Activated T-cell treated with anti-CD3 and anti-CD28 coated beads, Interleukin-2, amount 50 U/mL, for 1 hour (primary cell): Measurements from ENCODE around the gene ARID1A.
A peak's percentile ranks its signal among the peaks of the same experiment; 100 is the strongest.

ENCODE experiments used
- DNase-seq: peaks from one replicate; pipeline ENCODE4 v3.0.0-alpha.2; 2020

The ARID1A gene

DNA sequence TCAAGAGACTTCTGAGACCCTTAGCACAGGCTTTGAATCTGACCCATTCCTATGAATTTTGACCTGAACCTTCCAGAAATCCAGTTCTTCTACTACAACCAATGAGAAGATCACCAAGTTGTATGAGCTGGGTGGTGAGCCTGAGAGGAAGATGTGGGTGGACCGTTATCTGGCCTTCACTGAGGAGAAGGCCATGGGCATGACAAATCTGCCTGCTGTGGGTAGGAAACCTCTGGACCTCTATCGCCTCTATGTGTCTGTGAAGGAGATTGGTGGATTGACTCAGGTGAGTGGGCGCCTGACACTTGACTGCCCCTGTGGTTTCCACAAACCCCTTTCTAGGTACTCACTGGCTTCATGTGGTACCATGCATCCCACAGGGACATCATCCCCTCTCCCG, 71.9 kb downstream of the ARID1A start:
- no peak for DNase-seq

GRCh38 chr1:26768755-26769154, 72.9 kb downstream of the ARID1A start:
- no peak for DNase-seq

DNA sequence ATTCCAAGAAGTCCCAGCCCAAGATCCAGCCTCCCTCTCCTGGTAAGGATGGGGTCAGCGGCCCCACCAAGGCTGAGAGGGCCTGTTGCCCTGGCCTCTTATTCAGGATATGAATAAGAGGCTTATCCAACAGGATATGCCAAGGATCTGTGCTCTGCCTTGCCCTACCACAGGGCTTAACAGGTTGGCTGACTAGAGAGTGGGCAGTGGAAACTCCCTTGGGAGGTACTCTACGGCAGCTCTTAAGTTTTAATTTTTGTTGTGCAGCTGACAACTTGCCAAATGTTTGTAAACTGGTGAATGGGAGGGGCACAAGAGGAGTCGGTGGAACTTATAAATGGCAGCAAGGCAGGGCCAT, 75.4 kb downstream of the ARID1A start:
- no peak for DNase-seq

- DNase-seq, result no peak
Measured at GRCh38 chr1:26771643-26772321, 76.0 kb downstream of the ARID1A start.

- no peak for DNase-seq
Measured at GRCh38 chr1:26772687-26773086, 76.9 kb downstream of the ARID1A start.

DNA sequence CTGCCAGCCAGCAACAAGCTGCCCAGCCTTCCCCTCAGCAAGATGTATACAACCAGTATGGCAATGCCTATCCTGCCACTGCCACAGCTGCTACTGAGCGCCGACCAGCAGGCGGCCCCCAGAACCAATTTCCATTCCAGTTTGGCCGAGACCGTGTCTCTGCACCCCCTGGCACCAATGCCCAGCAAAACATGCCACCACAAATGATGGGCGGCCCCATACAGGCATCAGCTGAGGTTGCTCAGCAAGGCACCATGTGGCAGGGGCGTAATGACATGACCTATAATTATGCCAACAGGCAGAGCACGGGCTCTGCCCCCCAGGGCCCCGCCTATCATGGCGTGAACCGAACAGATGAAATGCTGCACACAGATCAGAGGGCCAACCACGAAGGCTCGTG, 78.6 kb downstream of the ARID1A start:
- no peak for DNase-seq

DNA sequence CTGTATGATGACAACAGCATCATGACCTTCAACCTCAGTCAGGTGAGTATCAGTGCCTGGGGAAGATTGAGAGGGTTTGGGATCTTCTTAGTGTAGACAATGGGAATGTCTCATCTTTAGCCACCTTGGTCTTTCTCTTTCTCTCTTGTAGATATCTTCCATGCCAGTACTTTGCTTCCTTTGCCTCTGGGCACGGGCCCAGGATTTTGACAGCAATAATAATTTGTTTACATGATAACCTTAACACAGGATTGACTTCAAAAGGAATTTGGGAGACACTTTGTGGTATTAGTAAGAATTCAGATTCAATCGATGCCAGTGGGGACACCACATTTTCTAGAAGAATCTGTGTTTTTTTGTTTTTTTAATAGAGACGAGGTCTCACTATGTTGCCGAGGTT, 79.9 kb downstream of the ARID1A start:
- DNase-seq, result no peak

GRCh38 chr1:26779098-26779668, 83.4 kb downstream of the ARID1A start:
- DNase-seq, result no peak

DNA sequence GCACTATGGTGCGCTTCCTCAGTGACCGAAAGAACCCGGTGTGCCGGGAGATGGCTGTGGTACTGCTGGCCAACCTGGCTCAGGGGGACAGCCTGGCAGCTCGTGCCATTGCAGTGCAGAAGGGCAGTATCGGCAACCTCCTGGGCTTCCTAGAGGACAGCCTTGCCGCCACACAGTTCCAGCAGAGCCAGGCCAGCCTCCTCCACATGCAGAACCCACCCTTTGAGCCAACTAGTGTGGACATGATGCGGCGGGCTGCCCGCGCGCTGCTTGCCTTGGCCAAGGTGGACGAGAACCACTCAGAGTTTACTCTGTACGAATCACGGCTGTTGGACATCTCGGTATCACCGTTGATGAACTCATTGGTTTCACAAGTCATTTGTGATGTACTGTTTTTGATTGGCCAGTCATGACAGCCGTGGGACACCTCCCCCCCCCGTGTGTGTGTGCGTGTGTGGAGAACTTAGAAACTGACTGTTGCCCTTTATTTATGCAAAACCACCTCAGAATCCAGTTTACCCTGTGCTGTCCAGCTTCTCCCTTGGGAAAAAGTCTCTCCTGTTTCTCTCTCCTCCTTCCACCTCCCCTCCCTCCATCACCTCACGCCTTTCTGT, 84.6 kb downstream of the ARID1A start:
- DNase-seq, result no peak

- no peak for DNase-seq
Measured at GRCh38 chr1:26781206-26781825, 85.5 kb downstream of the ARID1A start.

DNA sequence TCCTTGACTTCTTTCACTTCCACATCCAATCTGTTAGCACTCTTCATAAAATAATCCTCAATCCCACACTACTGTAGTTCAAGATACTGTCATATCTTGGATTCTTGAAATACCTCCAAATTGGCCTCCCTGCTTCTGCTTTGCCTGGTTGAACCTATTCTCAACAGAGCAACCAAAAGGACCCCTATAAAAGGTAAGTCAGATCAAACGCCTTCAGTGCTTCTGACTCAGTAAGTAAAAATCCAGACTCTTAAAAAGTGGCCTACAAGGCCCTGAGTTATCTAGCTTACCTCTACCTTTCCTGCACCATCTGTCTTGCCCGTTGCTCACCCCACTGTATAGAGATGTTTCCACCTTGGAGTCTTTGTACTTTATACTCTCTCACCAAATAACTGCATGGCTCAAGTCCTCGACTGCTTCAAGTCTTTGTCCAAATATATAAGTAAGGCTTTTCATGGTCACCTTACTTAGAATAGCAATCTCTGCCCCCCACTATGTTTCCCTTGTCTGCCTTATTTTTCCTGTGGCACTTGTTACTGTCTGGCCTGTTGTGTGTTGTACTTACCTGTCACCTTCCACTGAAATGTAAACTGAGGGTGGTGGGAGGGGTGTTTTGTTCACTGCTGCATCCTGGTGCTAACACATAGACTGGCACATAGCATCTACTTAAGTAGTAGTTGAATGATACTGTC, 86.9 kb downstream of the ARID1A start:
- no peak for DNase-seq

DNA sequence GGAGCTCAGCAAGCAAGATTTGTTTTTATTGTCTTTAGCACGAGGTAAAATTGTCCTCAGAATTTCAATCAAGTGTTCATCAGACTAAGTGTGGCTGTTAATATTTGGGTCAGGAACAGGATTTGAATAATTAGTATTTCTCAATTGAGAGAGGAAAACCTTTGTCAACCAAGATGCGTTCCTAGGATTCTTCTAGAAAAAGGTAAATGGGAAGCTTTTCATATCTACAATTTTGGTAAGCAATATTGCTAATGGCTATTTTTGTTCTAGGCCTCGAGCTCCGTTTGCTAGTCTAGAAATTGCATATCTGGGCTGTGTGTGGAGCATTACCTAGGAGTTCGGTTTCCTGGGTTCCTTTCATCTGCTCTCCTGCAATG, 87.8 kb downstream of the ARID1A start:
- no peak for DNase-seq

GRCh38 chr1:26784023-26784871, 88.4 kb downstream of the ARID1A start:
- no peak for DNase-seq

DNA sequence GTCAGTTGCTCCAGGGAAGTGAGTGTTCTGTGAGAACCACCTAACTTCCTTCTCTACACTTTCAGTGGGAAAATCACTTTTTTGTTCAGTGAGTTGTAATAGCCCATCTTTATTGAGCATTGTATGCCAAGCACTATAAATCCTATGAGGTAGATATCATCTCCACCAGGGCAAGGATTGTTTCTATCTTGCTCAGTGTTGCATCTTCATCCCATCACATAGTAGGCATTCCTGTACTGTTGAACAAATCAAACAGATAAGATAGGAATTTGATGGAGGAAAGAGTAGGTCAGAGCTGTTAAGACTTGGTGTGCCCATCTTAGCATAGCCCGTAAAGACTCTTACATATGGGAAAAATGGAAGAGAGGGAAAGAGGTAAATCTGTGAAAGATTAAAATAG, 89.1 kb downstream of the ARID1A start:
- DNase-seq, result no peak

- DNase-seq, result no peak
Measured at GRCh38 chr1:26785611-26786436, 90.0 kb downstream of the ARID1A start.

- peak; percentile 45 for DNase-seq
Measured at GRCh38 chr1:26786437-26787380, 90.9 kb downstream of the ARID1A start.

DNA sequence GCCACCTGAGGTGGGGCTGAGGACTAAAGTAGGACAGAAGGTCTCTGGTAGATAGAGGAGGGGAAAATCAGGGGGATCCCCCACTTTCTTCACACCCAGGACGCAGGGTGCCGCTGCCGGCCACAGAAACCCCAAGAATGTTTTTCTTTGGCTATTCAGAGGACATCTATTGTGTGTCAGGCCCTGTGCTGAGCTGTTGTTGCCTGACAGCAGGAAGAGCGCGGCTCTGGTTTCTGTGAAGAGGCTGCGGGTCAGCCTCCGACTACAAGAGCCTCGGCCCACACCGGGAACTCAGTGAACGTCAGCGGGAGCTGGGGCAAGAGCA, 91.5 kb downstream of the ARID1A start:
- DNase-seq, result no peak

- DNase-seq, result peak; percentile 94
Measured at GRCh38 chr1:26787706-26788514, 92.1 kb downstream of the ARID1A start, which contains the start of gene PIGV. Gene PIGV (plus strand): TSS chr1:26787950. CDS start chr1:26790816, 2,866 bp downstream.

- no peak for DNase-seq
Measured at GRCh38 chr1:26788515-26788785, 92.6 kb downstream of the ARID1A start.
